NCI-H2081 treated with DMSO at 0.1 percent for 48 hours (cell line): ENCODE data around the gene SPATA31C1.
"Not testable (repeated sequence)": the region's sequence is repeated elsewhere in the genome, so short reads cannot be mapped to it uniquely, and the experiment has no call there.

ENCODE experiments used
- DNase-seq: peaks from one replicate; lab custom pipeline; 2025; lab: John Stamatoyannopoulos, UW

SPATA31C1 gene

GRCh38 chr9:87937918-87938317 lies 20.2 kb downstream of the SPATA31C1 start:
- not testable (repeated sequence) for DNase-seq

- DNase-seq: not testable (repeated sequence)
Observed at GRCh38 chr9:87938336-87938735, 20.6 kb downstream of the SPATA31C1 start.

- DNase-seq: not testable (repeated sequence)
Observed at GRCh38 chr9:87939096-87939495, 21.3 kb downstream of the SPATA31C1 start.

GRCh38 chr9:87944096-87944495 lies 26.3 kb downstream of the SPATA31C1 start:
- no peak for DNase-seq

GRCh38 chr9:87944682-87945081 lies 26.9 kb downstream of the SPATA31C1 start:
- DNase-seq: no peak

- no peak for DNase-seq
Observed at GRCh38 chr9:87950296-87950695, 32.5 kb downstream of the SPATA31C1 start.

GRCh38 chr9:87950765-87951488 lies 33.2 kb downstream of the SPATA31C1 start:
- DNase-seq: no peak

GRCh38 chr9:87954230-87954629 lies 36.5 kb downstream of the SPATA31C1 start:
- DNase-seq: no peak

- DNase-seq: no peak
Observed at GRCh38 chr9:87957839-87958238, 40.1 kb downstream of the SPATA31C1 start.

GRCh38 chr9:87958591-87958990 lies 40.8 kb downstream of the SPATA31C1 start:
- DNase-seq: no peak

- DNase-seq: no peak
Observed at GRCh38 chr9:87959916-87960581, 42.3 kb downstream of the SPATA31C1 start.

- no peak for DNase-seq
Observed at GRCh38 chr9:87963770-87964169, 46.0 kb downstream of the SPATA31C1 start.

GRCh38 chr9:87964826-87965225 lies 47.1 kb downstream of the SPATA31C1 start:
- DNase-seq: no peak

GRCh38 chr9:87968155-87968554 lies 50.4 kb downstream of the SPATA31C1 start:
- DNase-seq: no peak

- DNase-seq: no peak
Observed at GRCh38 chr9:87970602-87971001, 52.8 kb downstream of the SPATA31C1 start.

- no peak for DNase-seq
Observed at GRCh38 chr9:87973122-87973521, 55.4 kb downstream of the SPATA31C1 start.
